AG04450 (cell line): Measurements from ENCODE around the gene SOX2. TPM values are rescaled to one million over a fixed set of nuclear protein-coding genes. Genes with fewer than 3 reads are reported as not detected.
"Not testable (repeated sequence)": the region's sequence is repeated elsewhere in the genome, so short reads cannot be mapped to it uniquely, and the experiment has no call there.

Experiments
- CTCF ChIA-PET: fragments of 300-600, 350-600 bp; formaldehyde crosslinking; extraction: SDS; loops from one replicate; lab custom pipeline; 2022; ENCODE audit warnings: antibody characterized with exemption, inconsistent platforms; lab: Charles Lee
- POLR2A ChIA-PET: fragments of 350-600 bp; formaldehyde crosslinking; extraction: SDS; loops from one replicate; lab custom pipeline; 2021; ENCODE audit warnings: antibody characterized with exemption, inconsistent platforms; lab: Yijun Ruan, JAX
- DNase-seq: peaks from one replicate; pipeline ENCODE4 v3.0.0-alpha.2; 2011; ENCODE audit warnings: low read depth, low spot score
- H3K27ac ChIP-seq: one replicate; pipeline ENCODE4 v1.5.1; 2012; ENCODE audit warnings: low read depth, low read length, control low read depth
- H3K27me3 ChIP-seq: one replicate; pipeline ENCODE4 v1.6.0; 2012; ENCODE audit warnings: low read length; ENCODE audit not compliant: control insufficient read depth, insufficient read depth
- H3K4me3 ChIP-seq: 2 replicates; pipeline ENCODE4 v1.5.1; 2011; ENCODE audit warnings: mild to moderate bottlenecking, low read depth, low read length, control low read depth
- H3K9me3 ChIP-seq: 2 replicates; pipeline ENCODE4 v1.5.1; 2012; ENCODE audit warnings: low read length; ENCODE audit not compliant: control insufficient read depth, insufficient read depth
- polyA plus RNA-seq: library from polyadenylated mRNA; depleted of rRNA; stranded (reverse); fragments of >200 nt; gene quantifications from 2 replicates; pipeline ENCODE4 v1.2.3, GENCODE V29; 2011
- small RNA-seq: library from RNA; depleted of rRNA; stranded (forward); fragments of <200 nt; gene quantifications from one replicate; pipeline ENCODE3, GENCODE V24; 2012; ENCODE audit warnings: low read depth; ENCODE audit not compliant: insufficient read length
- TF ChIP-seq, protein P1 (sequence below): IDR thresholded peaks from 2 replicates; pipeline ENCODE4 v1.5.1; 2011; ENCODE audit warnings: low read depth, low read length, control low read depth, inconsistent platforms

Gene SOX2
- polyA plus RNA-seq, 1 experiment: not detected

DNA sequence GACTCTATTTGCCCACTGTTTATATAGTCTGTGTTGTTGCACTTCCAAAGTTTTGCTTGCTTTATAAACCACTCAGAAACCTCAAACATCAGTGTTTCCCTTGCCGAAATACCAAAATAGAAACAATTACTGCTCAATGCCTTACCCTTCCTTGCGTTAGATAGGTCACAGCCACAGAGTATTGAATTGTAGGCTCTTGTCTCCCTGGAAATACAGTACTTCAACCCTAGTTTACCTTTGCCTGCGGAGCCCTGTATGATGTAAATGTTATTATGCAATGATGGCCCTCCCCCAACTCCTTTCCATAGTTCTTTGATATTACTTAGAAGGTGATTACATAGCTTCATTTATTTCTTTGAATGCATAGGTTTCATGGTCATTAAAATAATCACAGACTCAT lies 44.2 kb downstream of the SOX2 start:
- Histone ChIP-seq H3K4me3 (no peak overlapping the region), H3K27ac (no peak overlapping the region), H3K9me3 (no peaks in the 10 kb centered on the region; the same call in 1 of the 2 replicates), H3K27me3 (no peaks in the 10 kb centered on the region)
- ChIA-PET POLR2A (no interaction called here), CTCF (interaction anchor here (0.5 kb wide), 1 partner anchor 965 kb away, joined by 3 read pairs; no protein-coding TSS in a partner anchor)
- TF ChIP-seq, protein P1, sequence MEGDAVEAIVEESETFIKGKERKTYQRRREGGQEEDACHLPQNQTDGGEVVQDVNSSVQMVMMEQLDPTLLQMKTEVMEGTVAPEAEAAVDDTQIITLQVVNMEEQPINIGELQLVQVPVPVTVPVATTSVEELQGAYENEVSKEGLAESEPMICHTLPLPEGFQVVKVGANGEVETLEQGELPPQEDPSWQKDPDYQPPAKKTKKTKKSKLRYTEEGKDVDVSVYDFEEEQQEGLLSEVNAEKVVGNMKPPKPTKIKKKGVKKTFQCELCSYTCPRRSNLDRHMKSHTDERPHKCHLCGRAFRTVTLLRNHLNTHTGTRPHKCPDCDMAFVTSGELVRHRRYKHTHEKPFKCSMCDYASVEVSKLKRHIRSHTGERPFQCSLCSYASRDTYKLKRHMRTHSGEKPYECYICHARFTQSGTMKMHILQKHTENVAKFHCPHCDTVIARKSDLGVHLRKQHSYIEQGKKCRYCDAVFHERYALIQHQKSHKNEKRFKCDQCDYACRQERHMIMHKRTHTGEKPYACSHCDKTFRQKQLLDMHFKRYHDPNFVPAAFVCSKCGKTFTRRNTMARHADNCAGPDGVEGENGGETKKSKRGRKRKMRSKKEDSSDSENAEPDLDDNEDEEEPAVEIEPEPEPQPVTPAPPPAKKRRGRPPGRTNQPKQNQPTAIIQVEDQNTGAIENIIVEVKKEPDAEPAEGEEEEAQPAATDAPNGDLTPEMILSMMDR: no peak
- DNase-seq: no peak

DNA sequence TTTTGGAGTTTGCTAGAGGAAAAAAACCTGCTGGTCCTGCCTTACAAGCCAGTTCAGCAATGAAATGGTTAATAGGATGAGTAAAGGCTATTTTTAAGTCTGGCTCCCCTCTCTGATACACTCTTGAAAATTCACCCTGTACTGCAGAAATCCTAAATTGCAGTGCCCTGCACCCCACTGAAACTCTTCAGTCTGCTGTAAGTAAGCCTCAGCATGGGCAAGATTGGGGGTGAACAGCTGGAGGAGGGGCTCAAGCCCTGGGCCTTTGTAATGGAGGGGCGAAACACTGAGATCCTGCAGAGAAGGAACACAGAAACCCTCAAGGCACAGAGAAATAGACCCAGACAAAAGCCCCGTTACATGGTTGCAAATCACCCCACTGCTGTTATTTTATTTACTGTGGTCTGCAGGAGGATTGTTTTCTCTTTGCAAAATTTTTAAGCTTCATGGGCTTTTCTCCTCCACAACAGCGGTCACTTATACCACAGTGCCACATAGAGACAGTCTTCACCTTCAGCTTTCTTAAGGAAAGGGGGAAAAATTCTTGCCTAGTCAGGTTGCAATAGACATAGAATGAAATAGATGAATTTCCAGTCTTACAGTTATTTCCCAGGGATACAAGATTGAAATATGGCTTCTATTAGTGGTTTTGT lies 45.0 kb downstream of the SOX2 start:
- Histone ChIP-seq H3K9me3 (peaks cover 7% of the 10 kb centered on the region), H3K27ac (no peak overlapping the region), H3K27me3 (no peaks in the 10 kb centered on the region), H3K4me3 (no peak overlapping the region)
- DNase-seq: no peak
- ChIA-PET CTCF (interaction anchor here (0.6 kb wide), 1 partner anchor 896 kb away, joined by 3 read pairs; no protein-coding TSS in a partner anchor), POLR2A (no interaction called here)
- TF ChIP-seq, protein P1: no peak

DNA sequence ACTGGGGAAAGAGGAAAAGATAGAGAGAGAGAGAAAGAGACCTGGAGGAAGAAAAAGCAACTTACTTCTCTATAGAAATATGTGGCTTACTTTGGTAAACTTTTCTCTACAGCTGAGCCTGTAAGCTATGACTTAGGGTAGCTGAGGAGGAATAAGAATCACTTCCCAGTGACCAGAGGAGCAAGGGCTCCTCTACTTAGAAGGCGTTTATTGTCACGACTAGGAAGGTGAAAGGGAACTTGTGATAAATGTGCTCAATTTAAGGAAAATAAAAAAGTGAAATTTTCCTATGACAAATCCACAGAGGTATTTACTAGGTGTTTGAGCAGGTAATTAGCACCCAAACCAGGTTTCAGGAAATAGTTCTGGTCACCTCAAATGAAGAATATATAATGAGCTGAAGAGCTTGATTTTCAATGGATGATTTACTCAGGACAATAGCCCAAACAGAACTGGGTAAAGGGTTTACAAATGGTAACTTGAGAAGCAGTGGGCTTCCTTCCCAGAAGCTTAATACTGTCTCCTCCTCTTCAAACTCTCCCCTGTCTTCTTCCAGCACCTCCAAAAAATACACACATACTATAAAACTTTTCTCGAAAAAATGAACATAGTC lies 46.1 kb downstream of the SOX2 start:
- ChIA-PET POLR2A (no interaction called here), CTCF (no interaction called here)

GRCh38 chr3:181761906-181762305 lies 50.2 kb downstream of the SOX2 start:
- H3K4me3 ChIP-seq: no peak overlapping the region
- ChIA-PET POLR2A (no interaction called here), CTCF (interaction anchor here (0.7 kb wide), 1 partner anchor 476 kb away, joined by 8 read pairs; no protein-coding TSS in a partner anchor)
- no peak for DNase-seq
- H3K27me3 ChIP-seq: no peaks in the 10 kb centered on the region
- TF ChIP-seq, protein P1: no peak
- H3K27ac ChIP-seq: no peak overlapping the region
- peaks cover 15% of the 10 kb centered on the region for H3K9me3 ChIP-seq

More for the DNA sequence above, 46.1 kb downstream of the SOX2 start:
- TF ChIP-seq, protein P1: no peak
- H3K4me3 ChIP-seq: no peak overlapping the region
- peaks cover 11% of the 10 kb centered on the region for H3K9me3 ChIP-seq
- no peaks in the 10 kb centered on the region for H3K27me3 ChIP-seq
- H3K27ac ChIP-seq: no peak overlapping the region
- DNase-seq: no peak

GRCh38 chr3:181764033-181764432 lies 52.3 kb downstream of the SOX2 start:
- CTCF ChIA-PET, H3K27ac ChIP-seq, DNase-seq, POLR2A ChIA-PET, H3K4me3 ChIP-seq, H3K27me3 ChIP-seq: not testable (repeated sequence)
- H3K9me3 ChIP-seq: peaks cover 15% of the 10 kb centered on the region

Small RNA genes lying within 50 kb of the gene (small RNA-seq; reads per million reads assigned to genes)
- gene RF01954: not detected
